Epithelial cell of proximal tubule (primary cell): ENCODE measurements around the gene HMGCR. TPM values are rescaled to one million over a fixed set of nuclear protein-coding genes. Genes with fewer than 3 reads are reported as not detected.
"Not testable (repeated sequence)": the region's sequence is repeated elsewhere in the genome, so short reads cannot be mapped to it uniquely, and the experiment has no call there.

Experiments used
- DNase-seq: peaks from one replicate; pipeline ENCODE4 v3.0.0-alpha.2; 2011; ENCODE audit warnings: low read depth
- H3K4me3 ChIP-seq: 2 replicates; pipeline ENCODE4 v1.5.1; 2011; ENCODE audit warnings: low read depth, mild to moderate bottlenecking, low read length
- total RNA-seq: library from RNA; depleted of rRNA; stranded (reverse); fragments of >200 nt; gene quantifications from 2 replicates; pipeline ENCODE4 v1.2.3, GENCODE V29; 2015
- TF ChIP-seq, protein P1 (sequence below): conservative IDR thresholded peaks from 2 replicates; pipeline ENCODE4 v1.5.1; 2012; ENCODE audit warnings: low read depth, mild to moderate bottlenecking, low read length

Gene HMGCR
- total RNA-seq: 43.9 and 90.4 TPM in 2 replicates

DNA sequence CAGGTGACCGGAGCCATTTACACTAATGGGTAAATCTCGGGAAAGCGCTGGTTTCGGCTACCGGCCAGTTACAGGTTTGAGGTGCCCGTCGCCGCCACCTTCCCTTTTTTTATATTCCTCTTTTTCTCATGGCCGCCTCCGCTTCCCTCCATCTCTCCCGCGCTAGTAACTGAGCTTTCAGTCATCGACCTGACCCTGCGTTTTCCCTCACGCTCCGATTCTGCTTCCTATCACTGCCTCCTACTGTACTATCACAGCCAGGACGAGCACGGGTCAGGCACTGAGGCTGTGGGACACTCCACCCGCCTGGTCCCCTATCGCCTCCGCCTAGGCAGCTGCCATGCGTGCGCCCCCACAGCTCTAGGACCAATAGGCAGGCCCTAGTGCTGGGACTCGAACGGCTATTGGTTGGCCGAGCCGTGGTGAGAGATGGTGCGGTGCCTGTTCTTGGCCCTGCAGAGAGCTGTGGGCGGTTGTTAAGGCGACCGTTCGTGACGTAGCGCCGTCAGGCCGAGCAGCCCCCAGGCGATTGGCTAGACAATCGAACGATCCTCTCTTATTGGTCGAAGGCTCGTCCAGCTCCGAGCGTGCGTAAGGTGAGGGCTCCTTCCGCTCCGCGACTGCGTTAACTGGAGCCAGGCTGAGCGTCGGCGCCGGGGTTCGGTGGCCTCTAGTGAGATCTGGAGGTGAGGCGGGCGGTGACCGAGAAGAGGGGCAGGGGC is at the start of gene HMGCR:
HMGCR (plus strand) TSS at position 606 of the 722 bp plus-strand sequence. CDS start 5,386 bp downstream, outside the sequence.
- TF ChIP-seq, protein P1, sequence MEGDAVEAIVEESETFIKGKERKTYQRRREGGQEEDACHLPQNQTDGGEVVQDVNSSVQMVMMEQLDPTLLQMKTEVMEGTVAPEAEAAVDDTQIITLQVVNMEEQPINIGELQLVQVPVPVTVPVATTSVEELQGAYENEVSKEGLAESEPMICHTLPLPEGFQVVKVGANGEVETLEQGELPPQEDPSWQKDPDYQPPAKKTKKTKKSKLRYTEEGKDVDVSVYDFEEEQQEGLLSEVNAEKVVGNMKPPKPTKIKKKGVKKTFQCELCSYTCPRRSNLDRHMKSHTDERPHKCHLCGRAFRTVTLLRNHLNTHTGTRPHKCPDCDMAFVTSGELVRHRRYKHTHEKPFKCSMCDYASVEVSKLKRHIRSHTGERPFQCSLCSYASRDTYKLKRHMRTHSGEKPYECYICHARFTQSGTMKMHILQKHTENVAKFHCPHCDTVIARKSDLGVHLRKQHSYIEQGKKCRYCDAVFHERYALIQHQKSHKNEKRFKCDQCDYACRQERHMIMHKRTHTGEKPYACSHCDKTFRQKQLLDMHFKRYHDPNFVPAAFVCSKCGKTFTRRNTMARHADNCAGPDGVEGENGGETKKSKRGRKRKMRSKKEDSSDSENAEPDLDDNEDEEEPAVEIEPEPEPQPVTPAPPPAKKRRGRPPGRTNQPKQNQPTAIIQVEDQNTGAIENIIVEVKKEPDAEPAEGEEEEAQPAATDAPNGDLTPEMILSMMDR: peak; percentile 39
- DNase-seq: peak; percentile 92
- H3K4me3 ChIP-seq: peak within 1 kb of the TSS; percentile 93

- DNase-seq, H3K4me3 ChIP-seq: not testable (repeated sequence)
Measured at GRCh38 chr5:75291844-75292243, 45.2 kb upstream of the HMGCR start.

DNA sequence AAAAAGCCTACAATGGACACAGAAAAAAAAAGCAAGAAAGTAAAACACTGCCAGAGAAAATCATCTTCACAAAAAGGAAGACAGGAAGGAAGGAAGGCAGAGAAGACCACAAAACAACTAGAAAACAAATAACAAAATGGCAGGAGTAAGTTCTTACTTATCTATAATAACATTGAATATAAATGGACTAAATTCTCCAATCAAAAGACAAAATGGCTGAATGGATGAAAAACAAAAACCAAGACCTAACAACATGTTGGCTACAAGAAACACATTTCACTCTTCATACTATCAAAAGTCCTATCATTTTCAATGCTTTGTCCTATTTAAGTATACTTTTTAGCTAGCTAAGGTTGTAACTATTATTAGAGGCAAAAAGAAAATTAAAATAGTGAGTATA is 36.9 kb upstream of the HMGCR start:
- H3K4me3 ChIP-seq: no peak overlapping the region
- no peak for DNase-seq
- TF ChIP-seq, protein P1: no peak

DNA sequence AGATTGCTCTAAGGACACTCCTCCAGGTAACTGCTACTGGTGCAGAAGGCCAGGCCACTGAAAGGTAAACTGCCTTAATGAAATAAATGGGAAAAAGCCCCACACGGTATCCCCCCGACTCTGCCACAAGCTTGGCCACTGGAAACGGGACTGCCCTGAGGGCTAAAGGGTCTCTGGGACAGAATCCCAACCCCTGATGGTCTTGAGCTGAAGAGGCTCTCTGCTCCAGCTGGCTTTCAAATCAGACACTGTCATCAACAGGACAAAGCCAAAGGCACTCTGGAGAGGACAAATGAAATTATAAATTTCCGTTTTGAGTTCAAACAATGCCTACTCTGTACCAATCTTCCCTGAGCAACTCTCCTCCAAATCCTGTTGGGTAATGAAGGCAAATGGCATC is 33.6 kb upstream of the HMGCR start:
- TF ChIP-seq, protein P1: no peak
- no peak overlapping the region for H3K4me3 ChIP-seq
- DNase-seq: no peak

GRCh38 chr5:75304486-75304885 is 32.5 kb upstream of the HMGCR start:
- DNase-seq, H3K4me3 ChIP-seq: not testable (repeated sequence)

DNA sequence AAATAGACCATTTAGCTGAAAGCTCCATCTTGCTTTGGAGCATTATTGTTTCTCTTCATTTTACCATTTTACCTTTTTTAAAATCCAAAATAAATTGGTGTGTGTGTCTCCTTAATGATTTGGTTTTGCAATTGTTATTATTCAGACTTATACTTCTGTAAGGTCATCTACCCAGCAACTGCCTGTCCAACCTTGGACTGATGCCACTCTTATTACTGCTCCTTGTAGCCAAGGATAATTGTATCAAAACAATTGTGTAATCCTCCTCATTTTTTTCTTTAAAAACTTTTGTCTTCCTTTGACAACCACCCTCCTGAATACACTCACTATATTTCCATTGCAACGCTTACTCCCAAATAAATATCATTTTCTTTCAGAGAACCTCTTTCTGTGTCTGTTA is 30.3 kb upstream of the HMGCR start:
- H3K4me3 ChIP-seq: no peak overlapping the region
- TF ChIP-seq, protein P1: no peak
- DNase-seq: no peak

DNA sequence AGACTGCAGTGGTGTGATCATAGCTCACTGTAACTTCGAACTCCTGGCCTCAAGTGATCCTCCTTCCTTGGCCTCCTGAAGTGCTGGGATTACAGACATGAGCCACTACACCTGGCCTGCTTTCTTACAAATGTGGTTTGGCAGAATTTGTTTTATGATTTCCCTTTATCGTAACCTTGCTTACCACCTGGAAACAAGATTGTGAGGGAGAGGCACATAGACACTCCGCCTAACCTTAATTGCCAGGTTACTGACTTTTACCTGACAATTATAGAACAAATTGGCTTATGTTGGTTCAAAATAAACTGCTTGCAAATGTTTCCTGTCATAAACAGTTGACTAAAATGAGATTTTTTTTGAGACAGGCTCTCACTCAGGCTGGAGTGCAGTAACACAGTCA is 26.8 kb upstream of the HMGCR start:
- TF ChIP-seq, protein P1: no peak
- DNase-seq: no peak
- H3K4me3 ChIP-seq: no peak overlapping the region

DNA sequence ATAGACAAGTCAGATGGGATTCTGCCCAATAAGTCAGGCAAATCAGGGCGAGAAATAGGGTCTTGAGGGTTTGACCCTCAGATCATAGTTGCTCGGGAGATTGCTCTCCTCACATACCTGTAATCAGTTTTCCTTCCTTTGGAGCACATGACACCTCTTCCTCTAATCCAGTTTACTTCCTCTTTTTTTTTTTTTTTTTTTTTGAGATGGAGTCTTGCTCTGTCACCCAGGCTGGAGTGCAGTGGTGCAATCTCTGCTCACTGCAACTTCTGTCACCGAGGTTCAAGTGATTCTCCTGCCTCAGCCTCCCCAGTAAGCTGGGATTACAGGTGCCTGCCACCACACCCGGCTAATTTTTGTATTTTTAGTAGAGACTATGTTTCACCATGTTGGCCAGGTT is 17.9 kb upstream of the HMGCR start:
- not testable (repeated sequence) for H3K4me3 ChIP-seq, DNase-seq
